Spleen (tissue), 11 donors: ENCODE results near the gene TNFRSF13B. TPM values are rescaled to one million over a fixed set of nuclear protein-coding genes. Genes with fewer than 3 reads are reported as not detected.

Source experiments
- DNase-seq: peaks from one replicate; pipeline ENCODE4 v3.0.0-alpha.2; 2020
- H3K27ac ChIP-seq, 8 donors: fragments of 200-600 bp; sonication (generic) in 7 of 8; 1 replicate in 4 of 8; 2 replicates in 4 of 8; pipeline versions ENCODE4 v1.5.0 to v1.8.0; 2016 to 2021; ENCODE audit warnings: inconsistent platforms in 4 of 8, mild to moderate bottlenecking in 4 of 8, moderate library complexity in 1 of 8
- H3K27me3 ChIP-seq, 7 donors: fragments of 200-600 bp; sonication (generic) in 6 of 7; replicated peaks in 1 of 7; 1 replicate in 4 of 7; 2 replicates in 3 of 7; pipeline versions ENCODE4 v1.5.0 to v1.8.0; 2016 to 2021; ENCODE audit warnings: inconsistent platforms in 3 of 7, mild to moderate bottlenecking in 1 of 7
- H3K36me3 ChIP-seq, 6 donors: fragments of 200-600 bp; sonication (generic) in 5 of 6; 1 replicate in 4 of 6; 2 replicates in 2 of 6; pipeline versions ENCODE4 v1.5.0 to v1.8.0; 2016 to 2021; ENCODE audit warnings: inconsistent platforms in 2 of 6
- H3K4me1 ChIP-seq, 6 donors: fragments of 200-600 bp; sonication (generic) in 5 of 6; 1 replicate in 3 of 6; 2 replicates in 3 of 6; pipeline versions ENCODE4 v1.5.0 to v1.8.0; 2016 to 2021; ENCODE audit warnings: inconsistent platforms in 3 of 6
- H3K4me3 ChIP-seq, 8 donors: fragments of 200-600 bp; sonication (generic) in 7 of 8; 1 replicate in 4 of 8; 2 replicates in 4 of 8; pipeline versions ENCODE4 v1.5.0 to v1.8.0; 2016 to 2021; ENCODE audit warnings: inconsistent platforms in 4 of 8, mild to moderate bottlenecking in 4 of 8, moderate library complexity in 2 of 8
- H3K9me3 ChIP-seq, 8 donors: fragments of 200-600 bp; sonication (generic) in 7 of 8; 1 replicate in 4 of 8; 2 replicates in 4 of 8; pipeline versions ENCODE4 v1.5.0 to v1.8.0; 2016 to 2021; ENCODE audit warnings: inconsistent platforms in 4 of 8
- POLR2A ChIP-seq, 3 donors: fragments of 450-650 bp; IDR thresholded peaks; one replicate each; pipeline ENCODE4 v1.5.1; 2017; ENCODE audit warnings: antibody characterized with exemption in 3 of 3, mild to moderate bottlenecking in 1 of 3
- POLR2AphosphoS5 ChIP-seq, 3 donors: sonication (generic); formaldehyde crosslinking; IDR thresholded peaks; one replicate each; pipeline ENCODE4 v1.5.1; 2017; ENCODE audit warnings: antibody characterized with exemption in 3 of 3
- WGBS, 5 donors: extraction: QIAGEN DNeasy Blood & Tissue Kit in 3 of 5; methylation state at CpG; one replicate each; pipeline versions ENCODE4 v1.1.5 to v1.1.7; 2013 to 2018; 5-methylcytosine and 5-hydroxymethylcytosine counted together
- intact Hi-C: fragments of 100-400 bp; cut with DNase I; formaldehyde crosslinking; loops from one replicate; pipeline ENCODE4 v1.15.0; 2023; ENCODE audit warnings: low total_unique reads
- polyA plus RNA-seq, 3 donors: library from polyadenylated mRNA; stranded (reverse); fragments of 200-250 nt; gene quantifications; one replicate each; pipeline ENCODE4 v1.2.1, GENCODE V29; 2013
- total RNA-seq, 7 donors: library from RNA; depleted of rRNA in 3 of 7; stranded (reverse); fragments of >200 nt in 3 of 7; fragmentation: NEBNext Ultra II Directional in 4 of 7; extraction: Animal tissue kit (Norgen Biotek cat#: 25700) in 4 of 7; gene quantifications; one replicate each; pipeline versions ENCODE4 v1.1.0 to v1.2.1, GENCODE V29; 2016 to 2021
- TF ChIP-seq, protein P1 (sequence below), 11 experiments: fragments of 200-600 bp in 7 of 11; fragments of 450-650 bp in 4 of 11; sonication (generic) in 4 of 11; IDR thresholded peaks in 8 of 11; conservative IDR thresholded peaks in 3 of 11; 1 replicate in 7 of 11; 2 replicates in 4 of 11; pipeline versions ENCODE4 v1.4.0 to v1.8.0; 2016 to 2021; ENCODE audit warnings: antibody characterized with exemption in 11 of 11, inconsistent platforms in 4 of 11, mild to moderate bottlenecking in 1 of 11
- donor health status: healthy with polysubstance abuse.
- donor health status: DM: no; HTN: no; CAD: no; lungs with moderate emphysema.
- donor health status: DM: no; HTN: no; CAD: no.
- donor health status: Bipolar disorder and iron deficiency.
- donor health status: healthy.
- donor health status: DM: no; HTN: no; CAD: no.
- donor health status: DM: yes; HTN: yes; CAD: no.

The TNFRSF13B gene
- total and polyA plus RNA-seq, 10 donors, result 25.1 to 142 (median 49.5) TPM

GRCh38 chr17:16943541-16944333 is 28.2 kb downstream of the TNFRSF13B start:
- H3K27ac ChIP-seq, result peak overlapping the region in 1 of 8 donors; percentile 14
- no peak overlapping the region for H3K4me3 ChIP-seq
- H3K9me3 ChIP-seq, result peaks cover 0 to 13% (median 7%) of the 10 kb centered on the region in 8 donors
- TF ChIP-seq POLR2AphosphoS5 (IDR thresholded peaks at IDR 0.05), result peak in 1 of 3 donors; percentile 21
- TF ChIP-seq, protein P1, sequence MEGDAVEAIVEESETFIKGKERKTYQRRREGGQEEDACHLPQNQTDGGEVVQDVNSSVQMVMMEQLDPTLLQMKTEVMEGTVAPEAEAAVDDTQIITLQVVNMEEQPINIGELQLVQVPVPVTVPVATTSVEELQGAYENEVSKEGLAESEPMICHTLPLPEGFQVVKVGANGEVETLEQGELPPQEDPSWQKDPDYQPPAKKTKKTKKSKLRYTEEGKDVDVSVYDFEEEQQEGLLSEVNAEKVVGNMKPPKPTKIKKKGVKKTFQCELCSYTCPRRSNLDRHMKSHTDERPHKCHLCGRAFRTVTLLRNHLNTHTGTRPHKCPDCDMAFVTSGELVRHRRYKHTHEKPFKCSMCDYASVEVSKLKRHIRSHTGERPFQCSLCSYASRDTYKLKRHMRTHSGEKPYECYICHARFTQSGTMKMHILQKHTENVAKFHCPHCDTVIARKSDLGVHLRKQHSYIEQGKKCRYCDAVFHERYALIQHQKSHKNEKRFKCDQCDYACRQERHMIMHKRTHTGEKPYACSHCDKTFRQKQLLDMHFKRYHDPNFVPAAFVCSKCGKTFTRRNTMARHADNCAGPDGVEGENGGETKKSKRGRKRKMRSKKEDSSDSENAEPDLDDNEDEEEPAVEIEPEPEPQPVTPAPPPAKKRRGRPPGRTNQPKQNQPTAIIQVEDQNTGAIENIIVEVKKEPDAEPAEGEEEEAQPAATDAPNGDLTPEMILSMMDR (IDR thresholded peaks at IDR 0.05 in 8 of 11, conservative IDR thresholded peaks at IDR 0.05 in 3 of 11), result no peak
- TF ChIP-seq POLR2A (IDR thresholded peaks at IDR 0.05), result no peak
- peaks cover 0 to 14% (median 0%) of the 10 kb centered on the region in 7 donors for H3K27me3 ChIP-seq
- intact Hi-C loops, result no loop called here
- peaks cover 0 to 40% (median 4%) of the 10 kb centered on the region in 6 donors for H3K4me1 ChIP-seq
- DNase-seq, result peak; percentile 71
- 69 to 80% (median 75%) methylated on average over 15 to 16 of the region's 16 CpGs for WGBS, 5 donors
- peaks cover 0 to 79% (median 3%) of the 10 kb centered on the region in 6 donors for H3K36me3 ChIP-seq

DNA sequence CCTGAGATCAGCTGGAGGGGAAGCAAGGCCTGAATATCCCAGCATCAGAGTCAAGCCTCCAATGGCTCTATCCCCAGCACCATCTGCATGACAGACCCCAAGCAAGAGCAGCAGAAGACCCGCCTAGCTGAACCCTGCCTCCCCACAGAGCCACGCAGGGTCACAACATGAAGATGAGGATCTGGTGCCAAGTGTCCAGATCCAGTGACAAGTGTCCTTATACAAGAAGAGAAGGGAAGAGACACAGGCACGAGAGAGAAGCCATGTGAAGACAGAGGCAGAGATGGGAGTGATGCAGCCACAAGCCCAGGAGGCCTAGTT is 28.9 kb downstream of the TNFRSF13B start:
- Histone ChIP-seq H3K9me3 (peaks cover 0 to 6% (median 0%) of the 10 kb centered on the region in 8 donors), H3K27me3 (peaks cover 0 to 14% (median 0%) of the 10 kb centered on the region in 7 donors), H3K36me3 (peaks cover 0 to 71% (median 0%) of the 10 kb centered on the region in 6 donors), H3K4me1 (peaks cover 0 to 36% (median 4%) of the 10 kb centered on the region in 6 donors), H3K27ac (peak overlapping the region in 1 of 8 donors; percentile 14), H3K4me3 (no peak overlapping the region)
- no peak for DNase-seq
- TF ChIP-seq, protein P1 (IDR thresholded peaks at IDR 0.05 in 8 of 11, conservative IDR thresholded peaks at IDR 0.05 in 3 of 11), result no peak
- TF ChIP-seq POLR2AphosphoS5 (IDR thresholded peaks at IDR 0.05) (no peak), POLR2A (IDR thresholded peaks at IDR 0.05) (no peak)
- WGBS, 5 donors, result 76 to 91% (median 84%) methylated on average over 3 of the region's 3 CpGs
- intact Hi-C loops, result no loop called here

- DNase-seq, result peak; percentile 63
- H3K27me3 ChIP-seq, result peaks cover 0 to 14% (median 0%) of the 10 kb centered on the region in 7 donors
- no peak overlapping the region for H3K4me3 ChIP-seq
- peaks cover 0 to 69% (median 0%) of the 10 kb centered on the region in 6 donors for H3K36me3 ChIP-seq
- H3K9me3 ChIP-seq, result no peaks in the 10 kb centered on the region
- peaks cover 0 to 35% (median 4%) of the 10 kb centered on the region in 6 donors for H3K4me1 ChIP-seq
- WGBS, 5 donors, result 91 to 96% (median 94%) methylated on average over 18 to 21 of the region's 21 CpGs
- no peak overlapping the region for H3K27ac ChIP-seq
- TF ChIP-seq POLR2AphosphoS5 (IDR thresholded peaks at IDR 0.05) (no peak), POLR2A (IDR thresholded peaks at IDR 0.05) (no peak)
- TF ChIP-seq, protein P1 (IDR thresholded peaks at IDR 0.05 in 8 of 11, conservative IDR thresholded peaks at IDR 0.05 in 3 of 11), result no peak
- intact Hi-C loops, result no loop called here
Measured at GRCh38 chr17:16942141-16943031, 29.5 kb downstream of the TNFRSF13B start.
